Measurements from ENCODE around the gene ATP6V1E1.
A peak's percentile ranks its signal among the peaks of the same experiment; 100 is the strongest.

Gene ATP6V1E1

GRCh38 chr22:17633217-17633997 is 4.9 kb upstream of the ATP6V1E1 start:
- no peak for DNase-seq

GRCh38 chr22:17631076-17631565 is 2.6 kb upstream of the ATP6V1E1 start:
- DNase-seq, result no peak

- peak; percentile 59 to 80 (median 67) for DNase-seq
Measured at GRCh38 chr22:17629641-17630040, 1.1 kb upstream of the ATP6V1E1 start.

- peak in 1 of 3 donors; percentile 7 for DNase-seq
Measured at GRCh38 chr22:17629173-17629489, 582 bp upstream of the ATP6V1E1 start.

- DNase-seq, result peak in 2 of 3 donors; percentile 17 to 43
Measured at GRCh38 chr22:17627961-17628405, 566 bp downstream of the ATP6V1E1 start.

GRCh38 chr22:17613280-17613679 is 15.3 kb downstream of the ATP6V1E1 start:
- DNase-seq, result no peak

GRCh38 chr22:17612057-17612456 is 16.5 kb downstream of the ATP6V1E1 start:
- DNase-seq, result no peak

GRCh38 chr22:17607891-17608521 is 20.5 kb downstream of the ATP6V1E1 start:
- no peak for DNase-seq

- DNase-seq, result no peak
Measured at GRCh38 chr22:17606496-17606895, 22.1 kb downstream of the ATP6V1E1 start.

- DNase-seq, result no peak
Measured at GRCh38 chr22:17603668-17604067, 24.9 kb downstream of the ATP6V1E1 start.

DNA sequence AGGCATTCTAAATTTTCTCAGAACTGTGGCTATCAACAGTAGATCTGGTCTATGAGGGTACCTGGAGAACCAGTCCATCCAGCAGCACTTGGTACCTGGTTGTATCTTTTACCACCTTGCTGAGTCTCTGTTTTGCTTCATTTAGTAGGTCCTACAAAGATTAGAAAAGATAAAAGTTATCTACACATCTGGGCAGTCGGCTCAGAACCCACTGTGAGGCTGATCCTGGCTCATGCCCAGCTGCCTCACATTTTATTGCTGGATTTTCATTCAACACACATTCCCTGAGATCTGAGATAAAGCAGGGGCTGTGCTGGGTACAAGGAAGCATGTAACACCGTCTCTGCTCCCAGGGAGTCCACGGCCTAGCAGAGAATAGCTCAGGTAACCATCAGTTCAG is 27.5 kb downstream of the ATP6V1E1 start:
- DNase-seq, result no peak

- no peak for DNase-seq
Measured at GRCh38 chr22:17598318-17598717, 30.2 kb downstream of the ATP6V1E1 start.

- no peak for DNase-seq
Measured at GRCh38 chr22:17597217-17597616, 31.3 kb downstream of the ATP6V1E1 start.

DNA sequence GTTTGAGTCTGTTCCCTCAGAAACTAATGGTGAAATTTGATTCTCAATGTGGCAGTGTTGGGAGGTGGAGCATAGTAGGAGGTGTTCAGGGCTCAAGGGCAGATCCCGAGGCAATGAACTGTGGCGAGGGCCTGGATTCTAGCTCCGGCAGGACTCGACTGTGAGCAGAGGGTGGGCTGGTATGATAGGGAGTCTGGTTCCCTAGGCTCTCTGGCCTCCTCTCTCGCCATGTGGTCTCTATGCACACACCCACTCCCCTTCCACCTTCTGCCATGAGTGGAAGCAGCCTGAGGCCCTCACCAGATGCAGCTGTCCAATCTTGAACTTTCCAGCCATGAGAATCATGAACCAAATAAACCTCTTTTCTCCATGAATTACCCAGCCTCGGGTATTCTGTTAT is 32.3 kb downstream of the ATP6V1E1 start:
- DNase-seq, result no peak

GRCh38 chr22:17592201-17592600 is 36.3 kb downstream of the ATP6V1E1 start:
- DNase-seq, result no peak

DNA sequence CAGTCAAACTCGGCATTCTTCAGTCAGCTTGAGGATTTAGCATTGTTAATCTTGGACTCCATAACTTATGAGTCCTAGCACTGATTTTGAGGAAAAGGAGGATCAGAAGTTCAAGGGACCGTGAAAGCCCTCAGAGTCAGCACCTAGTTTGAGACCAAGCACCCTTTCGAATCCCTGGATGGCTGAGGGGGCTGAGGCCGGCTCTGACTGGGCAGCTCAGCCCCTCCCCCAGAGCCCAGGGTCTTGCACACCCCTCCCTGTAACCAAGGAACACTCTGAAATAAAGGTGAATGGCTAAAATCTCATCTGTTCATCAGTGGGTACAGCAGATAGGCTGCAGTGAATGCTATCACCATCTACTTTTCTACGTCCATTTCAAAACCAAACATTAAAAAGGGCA is 38.0 kb downstream of the ATP6V1E1 start:
- DNase-seq, result no peak

- DNase-seq, result no peak
Measured at GRCh38 chr22:17589810-17590375, 38.7 kb downstream of the ATP6V1E1 start.

DNA sequence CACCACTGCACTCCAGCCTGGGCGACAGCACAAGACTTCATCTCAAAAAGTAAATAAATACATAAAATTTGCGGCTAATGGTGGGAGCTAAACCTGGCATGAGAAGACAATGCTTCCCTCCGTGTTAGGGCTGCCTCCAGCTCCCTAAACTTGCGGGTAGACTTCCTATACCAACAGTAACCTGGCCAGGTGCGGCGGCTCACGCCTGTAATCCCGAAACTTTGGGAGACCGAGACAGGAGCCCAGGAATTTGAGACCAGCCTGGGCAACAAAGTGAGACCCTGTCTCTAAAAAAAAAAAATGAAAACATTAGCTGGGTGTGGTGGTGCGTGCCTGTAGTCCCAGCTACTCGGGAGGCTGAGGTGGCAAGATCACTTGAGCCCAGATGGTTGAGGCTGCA is 39.9 kb downstream of the ATP6V1E1 start:
- no peak for DNase-seq

DNA sequence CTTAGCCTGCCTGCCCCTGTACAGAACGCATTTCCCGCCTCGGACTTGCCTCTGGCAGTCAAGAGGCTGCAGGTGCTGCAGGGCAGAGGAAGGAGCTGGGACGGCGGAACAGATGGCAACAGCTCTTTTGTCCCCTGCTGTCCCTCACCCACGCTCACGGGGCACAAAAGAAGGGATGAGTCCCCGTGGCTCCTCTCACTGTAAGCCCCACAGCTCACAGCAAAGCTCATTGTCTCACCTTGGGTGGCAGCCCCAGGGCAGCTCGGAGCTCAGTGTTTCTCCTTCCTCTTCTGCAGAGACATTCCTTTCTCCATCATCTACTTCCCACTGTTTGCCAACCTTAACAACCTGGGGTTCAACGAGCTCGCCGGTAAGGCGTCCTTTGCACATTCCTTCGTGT is 40.9 kb downstream of the ATP6V1E1 start:
- no peak for DNase-seq

DNA sequence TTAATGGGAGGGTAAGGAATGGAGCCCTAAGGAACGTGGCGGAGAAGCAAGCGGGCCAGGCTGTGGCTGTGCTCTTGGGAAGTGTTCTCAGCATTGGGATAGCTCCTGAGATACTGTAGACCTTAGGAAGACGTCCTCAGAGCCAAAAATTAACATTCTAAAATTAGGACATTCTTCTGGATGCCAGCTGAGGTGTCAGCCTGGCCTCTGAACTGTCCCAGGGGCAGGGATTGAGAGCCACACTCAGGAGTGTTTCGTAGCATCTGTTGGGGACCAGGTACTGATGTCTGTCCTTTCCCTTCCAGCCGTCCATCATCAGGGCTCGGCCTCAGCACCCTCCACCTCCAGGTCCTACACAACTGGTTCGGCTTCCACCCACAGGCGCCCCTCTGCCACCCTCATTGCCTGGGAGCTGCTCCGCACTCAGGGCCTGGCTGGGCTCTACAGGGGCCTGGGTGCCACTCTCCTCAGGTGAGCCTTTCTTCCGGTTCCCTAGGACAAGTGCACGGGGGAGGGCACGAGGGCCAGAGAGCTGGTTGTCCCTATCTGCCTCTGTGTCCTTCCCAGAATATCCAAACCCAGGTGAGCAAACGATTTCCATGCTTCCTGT is 41.6 kb downstream of the ATP6V1E1 start:
- no peak for DNase-seq

DNA sequence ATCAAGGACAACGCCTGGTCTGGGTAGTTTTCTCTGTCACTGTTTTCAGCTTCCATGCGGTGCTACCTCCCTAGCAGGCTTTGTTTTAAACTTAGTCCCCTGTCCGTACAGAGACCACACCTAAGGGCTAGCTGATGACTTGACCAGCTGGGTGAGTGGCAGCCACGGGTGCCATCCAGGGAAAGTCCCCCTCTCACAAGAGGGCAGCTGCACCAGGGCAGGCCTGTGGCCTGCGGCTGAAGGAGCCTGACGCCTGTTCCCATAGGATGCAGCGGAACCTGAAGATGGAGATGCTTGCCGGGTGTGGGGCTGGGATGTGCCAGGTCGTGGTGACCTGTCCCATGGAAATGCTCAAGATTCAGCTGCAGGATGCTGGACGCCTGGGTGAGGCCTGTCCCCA is 45.4 kb downstream of the ATP6V1E1 start:
- DNase-seq, result no peak

- no peak for DNase-seq
Measured at GRCh38 chr22:17581631-17582030, 46.9 kb downstream of the ATP6V1E1 start.

- no peak for DNase-seq
Measured at GRCh38 chr22:17581056-17581455, 47.5 kb downstream of the ATP6V1E1 start.

Data from suppressor macrophage treated with lipopolysaccharide for 1 hour (primary cell).